Esophagus squamous epithelium (tissue), 5 donors: ENCODE measurements around the gene TFAP2A. TPM values are rescaled to one million over a fixed set of nuclear protein-coding genes. Genes with fewer than 3 reads are reported as not detected.

Experiments
- DNase-seq: peaks from one replicate; lab custom pipeline; 2025; lab: John Stamatoyannopoulos, UW
- H3K27ac ChIP-seq, 4 donors: fragments of 200-600 bp; sonication (generic); one replicate each; pipeline ENCODE4 v1.5.1; 2016 to 2019; ENCODE audit warnings: mild to moderate bottlenecking in 1 of 4
- H3K27me3 ChIP-seq, 4 donors: fragments of 200-600 bp; sonication (generic); 1 replicate in 3 of 4; 2 replicates in 1 of 4; pipeline versions ENCODE4 v1.5.1 to v1.6.0; 2017 to 2021; ENCODE audit warnings: antibody characterized with exemption in 1 of 4
- H3K36me3 ChIP-seq, 3 donors: fragments of 200-600 bp; sonication (generic); one replicate each; pipeline ENCODE4 v1.5.1; 2016 to 2019
- H3K4me1 ChIP-seq, 3 donors: fragments of 200-600 bp; sonication (generic); one replicate each; pipeline ENCODE4 v1.5.1; 2017 to 2019
- H3K4me3 ChIP-seq, 4 donors: fragments of 200-600 bp; sonication (generic); 1 replicate in 3 of 4; 2 replicates in 1 of 4; pipeline ENCODE4 v1.5.1; 2016 to 2019; ENCODE audit warnings: mild to moderate bottlenecking in 2 of 4, moderate library complexity in 1 of 4
- H3K9me3 ChIP-seq, 3 donors: fragments of 200-600 bp; sonication (generic); one replicate each; pipeline ENCODE4 v1.5.1; 2016 to 2019
- CTCF ChIP-seq, 6 experiments: fragments of 450-650 bp in 4 of 6; fragments of 200-600 bp in 2 of 6; sonication (generic) in 2 of 6; IDR thresholded peaks; one replicate each; pipeline ENCODE4 v1.5.1; 2016 to 2019; ENCODE audit warnings: antibody characterized with exemption in 6 of 6, mild to moderate bottlenecking in 4 of 6, moderate library complexity in 4 of 6
- POLR2A ChIP-seq, 4 donors: fragments of 450-650 bp; IDR thresholded peaks; one replicate each; pipeline ENCODE4 v1.6.1; 2017; ENCODE audit warnings: antibody characterized with exemption in 4 of 4, mild to moderate bottlenecking in 4 of 4, moderate library complexity in 3 of 4
- WGBS, 2 donors: methylation state at CpG; one replicate each; pipeline ENCODE4 v1.1.5; 2018; 5-methylcytosine and 5-hydroxymethylcytosine counted together
- intact Hi-C: fragments of 100-400 bp; cut with DNase I; formaldehyde crosslinking; loops from one replicate; pipeline ENCODE4 v1.15.0; 2022
- total RNA-seq, 4 donors: library from RNA; depleted of rRNA; stranded (reverse); fragments of >200 nt; gene quantifications; one replicate each; pipeline ENCODE4 v1.1.0, GENCODE V29; 2016
- donor health status: DM: yes; HTN: yes; CAD: no.

The TFAP2A gene
- total RNA-seq, 4 donors from 2014 or later, result 11.6 to 39.1 (median 29.9) TPM

- Histone ChIP-seq H3K36me3 (peaks cover 0 to 4% (median 0%) of the 10 kb centered on the region in 3 donors), H3K27ac (no peak overlapping the region), H3K27me3 (peaks cover 0 to 100% (median 8%) of the 10 kb centered on the region in 4 donors), H3K4me3 (no peak overlapping the region), H3K4me1 (peaks cover 0 to 8% (median 0%) of the 10 kb centered on the region in 3 donors), H3K9me3 (no peaks in the 10 kb centered on the region)
- TF ChIP-seq POLR2A (IDR thresholded peaks at IDR 0.05) (no peak), CTCF (IDR thresholded peaks at IDR 0.05) (no peak)
- intact Hi-C loops, result no loop called here
- 54 to 62% methylated on average over 39 to 42 of the region's 47 CpGs for WGBS, 2 donors
- no peak for DNase-seq
These were observed 25.0 kb downstream of the TFAP2A start for GRCh38 chr6:10389739-10390494.

GRCh38 chr6:10386756-10387654, 27.9 kb downstream of the TFAP2A start:
- Histone ChIP-seq H3K9me3 (no peaks in the 10 kb centered on the region), H3K27me3 (peaks cover 0 to 100% (median 14%) of the 10 kb centered on the region in 4 donors), H3K4me3 (no peak overlapping the region), H3K36me3 (no peaks in the 10 kb centered on the region), H3K27ac (no peak overlapping the region), H3K4me1 (peaks cover 0 to 37% (median 12%) of the 10 kb centered on the region in 3 donors)
- no peak for TF ChIP-seq POLR2A (IDR thresholded peaks at IDR 0.05)
- no peak for TF ChIP-seq CTCF (IDR thresholded peaks at IDR 0.05)
- WGBS, 2 donors, result 20 to 21% methylated on average over 7 of the region's 8 CpGs
- intact Hi-C loops, result no loop called here
- no peak for DNase-seq

DNA sequence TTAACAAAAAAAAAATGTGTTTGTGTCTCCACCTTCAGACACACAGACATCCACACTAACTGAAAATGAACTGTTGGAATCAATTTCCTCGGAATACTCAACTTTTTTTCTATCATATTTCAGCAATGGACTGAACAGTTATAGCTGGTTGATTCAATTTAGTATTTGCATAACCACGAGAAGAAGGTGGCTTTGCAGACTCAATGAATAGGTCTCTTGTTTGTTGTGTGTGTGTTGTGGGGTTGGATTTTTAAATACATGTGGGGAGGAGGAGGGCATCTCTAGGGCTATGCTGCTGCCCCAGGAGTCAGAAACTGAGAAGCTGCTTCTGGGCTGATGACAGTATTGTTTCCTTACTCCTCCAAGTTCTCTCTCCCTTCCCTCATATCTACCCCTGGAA, 28.7 kb downstream of the TFAP2A start:
- H3K9me3 ChIP-seq, result no peaks in the 10 kb centered on the region
- no peaks in the 10 kb centered on the region for H3K36me3 ChIP-seq
- intact Hi-C loops, result no loop called here
- no peak overlapping the region for H3K27ac ChIP-seq
- H3K27me3 ChIP-seq, result peaks cover 0 to 100% (median 15%) of the 10 kb centered on the region in 4 donors
- no peak overlapping the region for H3K4me3 ChIP-seq
- TF ChIP-seq CTCF (IDR thresholded peaks at IDR 0.05), result no peak
- no peak for TF ChIP-seq POLR2A (IDR thresholded peaks at IDR 0.05)
- H3K4me1 ChIP-seq, result peaks cover 0 to 44% (median 12%) of the 10 kb centered on the region in 3 donors
- WGBS, 2 donors, result 24 to 35% methylated on average over 2 of the region's 2 CpGs
- DNase-seq, result no peak

GRCh38 chr6:10385524-10386132, 29.2 kb downstream of the TFAP2A start:
- Histone ChIP-seq H3K36me3 (no peaks in the 10 kb centered on the region), H3K27ac (no peak overlapping the region), H3K4me3 (no peak overlapping the region), H3K9me3 (no peaks in the 10 kb centered on the region), H3K4me1 (peaks cover 0 to 45% (median 12%) of the 10 kb centered on the region in 3 donors), H3K27me3 (peaks cover 0 to 100% (median 14%) of the 10 kb centered on the region in 4 donors)
- intact Hi-C loops, result no loop called here
- no peak for DNase-seq
- 37 to 49% methylated on average over 7 to 10 of the region's 21 CpGs for WGBS, 2 donors
- TF ChIP-seq CTCF (IDR thresholded peaks at IDR 0.05), result no peak
- no peak for TF ChIP-seq POLR2A (IDR thresholded peaks at IDR 0.05)
